Iris pigment epithelial cell (primary cell): ENCODE measurements around the gene BRSK2.

Experiments used
- DNase-seq: peaks from one replicate; pipeline ENCODE4 v3.0.0-alpha.2; 2011; ENCODE audit warnings: low read depth

Gene BRSK2

GRCh38 chr11:1469911-1470680 is 80.4 kb downstream of the BRSK2 start:
- no peak for DNase-seq

- DNase-seq = no peak
These were observed 81.2 kb downstream of the BRSK2 start for GRCh38 chr11:1470681-1471611.

GRCh38 chr11:1471736-1472135 is 82.0 kb downstream of the BRSK2 start:
- no peak for DNase-seq

- no peak for DNase-seq
These were observed 82.7 kb downstream of the BRSK2 start for GRCh38 chr11:1472180-1473005.

GRCh38 chr11:1473011-1473628 is 83.4 kb downstream of the BRSK2 start:
- no peak for DNase-seq

- DNase-seq = no peak
These were observed 84.1 kb downstream of the BRSK2 start for GRCh38 chr11:1473786-1474185.

- no peak for DNase-seq
These were observed 86.1 kb downstream of the BRSK2 start for GRCh38 chr11:1475841-1476240.

- DNase-seq = no peak
These were observed 87.4 kb downstream of the BRSK2 start for GRCh38 chr11:1476940-1477736.

GRCh38 chr11:1478011-1478410 is 88.3 kb downstream of the BRSK2 start:
- DNase-seq = no peak

- DNase-seq = no peak
These were observed 88.8 kb downstream of the BRSK2 start for GRCh38 chr11:1478544-1478943.

- no peak for DNase-seq
These were observed 89.4 kb downstream of the BRSK2 start for GRCh38 chr11:1479006-1479677.

GRCh38 chr11:1479678-1480118 is 90.0 kb downstream of the BRSK2 start:
- no peak for DNase-seq

- no peak for DNase-seq
These were observed 90.4 kb downstream of the BRSK2 start for GRCh38 chr11:1480191-1480554.

GRCh38 chr11:1480555-1481482 is 91.1 kb downstream of the BRSK2 start:
- no peak for DNase-seq

- DNase-seq = no peak
These were observed 91.7 kb downstream of the BRSK2 start for GRCh38 chr11:1481483-1481825.

GRCh38 chr11:1481861-1482441 is 92.2 kb downstream of the BRSK2 start:
- no peak for DNase-seq

GRCh38 chr11:1482581-1483444 is 93.1 kb downstream of the BRSK2 start:
- DNase-seq = no peak

- no peak for DNase-seq
These were observed 93.8 kb downstream of the BRSK2 start for GRCh38 chr11:1483445-1483961.
